Measurements from ENCODE around the gene SHE.

Gene SHE

DNA sequence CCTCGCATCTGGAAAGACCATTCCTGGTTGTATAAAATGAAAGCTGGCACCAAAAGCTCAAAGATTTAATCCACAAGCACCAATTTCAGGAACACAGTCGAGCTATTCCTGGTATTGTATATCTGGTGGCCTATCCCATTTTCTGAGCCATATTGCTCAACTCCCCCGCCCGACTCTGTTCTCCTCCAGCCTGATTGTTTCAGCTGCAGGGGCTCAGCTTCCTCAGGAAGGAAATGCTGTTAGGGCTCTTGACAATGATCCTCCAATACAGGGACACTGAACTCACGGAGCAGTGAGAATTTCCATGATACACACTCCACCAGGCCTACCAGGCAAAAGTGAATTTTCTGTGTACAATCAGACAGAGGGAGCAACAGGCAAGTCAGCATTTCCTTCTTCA lies 17.1 kb downstream of the SHE start:
- DNase-seq (ENCODE audit: low read depth) = no peak
- TF ChIP-seq, protein P1, sequence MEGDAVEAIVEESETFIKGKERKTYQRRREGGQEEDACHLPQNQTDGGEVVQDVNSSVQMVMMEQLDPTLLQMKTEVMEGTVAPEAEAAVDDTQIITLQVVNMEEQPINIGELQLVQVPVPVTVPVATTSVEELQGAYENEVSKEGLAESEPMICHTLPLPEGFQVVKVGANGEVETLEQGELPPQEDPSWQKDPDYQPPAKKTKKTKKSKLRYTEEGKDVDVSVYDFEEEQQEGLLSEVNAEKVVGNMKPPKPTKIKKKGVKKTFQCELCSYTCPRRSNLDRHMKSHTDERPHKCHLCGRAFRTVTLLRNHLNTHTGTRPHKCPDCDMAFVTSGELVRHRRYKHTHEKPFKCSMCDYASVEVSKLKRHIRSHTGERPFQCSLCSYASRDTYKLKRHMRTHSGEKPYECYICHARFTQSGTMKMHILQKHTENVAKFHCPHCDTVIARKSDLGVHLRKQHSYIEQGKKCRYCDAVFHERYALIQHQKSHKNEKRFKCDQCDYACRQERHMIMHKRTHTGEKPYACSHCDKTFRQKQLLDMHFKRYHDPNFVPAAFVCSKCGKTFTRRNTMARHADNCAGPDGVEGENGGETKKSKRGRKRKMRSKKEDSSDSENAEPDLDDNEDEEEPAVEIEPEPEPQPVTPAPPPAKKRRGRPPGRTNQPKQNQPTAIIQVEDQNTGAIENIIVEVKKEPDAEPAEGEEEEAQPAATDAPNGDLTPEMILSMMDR (IDR thresholded peaks at IDR 0.05; ENCODE audit: control insufficient read depth, insufficient read depth, low read depth, low read length, missing control alignments) = no peak
- no peak overlapping the region for H3K4me3 ChIP-seq (ENCODE audit: control insufficient read depth, low read depth, low read length)

DNA sequence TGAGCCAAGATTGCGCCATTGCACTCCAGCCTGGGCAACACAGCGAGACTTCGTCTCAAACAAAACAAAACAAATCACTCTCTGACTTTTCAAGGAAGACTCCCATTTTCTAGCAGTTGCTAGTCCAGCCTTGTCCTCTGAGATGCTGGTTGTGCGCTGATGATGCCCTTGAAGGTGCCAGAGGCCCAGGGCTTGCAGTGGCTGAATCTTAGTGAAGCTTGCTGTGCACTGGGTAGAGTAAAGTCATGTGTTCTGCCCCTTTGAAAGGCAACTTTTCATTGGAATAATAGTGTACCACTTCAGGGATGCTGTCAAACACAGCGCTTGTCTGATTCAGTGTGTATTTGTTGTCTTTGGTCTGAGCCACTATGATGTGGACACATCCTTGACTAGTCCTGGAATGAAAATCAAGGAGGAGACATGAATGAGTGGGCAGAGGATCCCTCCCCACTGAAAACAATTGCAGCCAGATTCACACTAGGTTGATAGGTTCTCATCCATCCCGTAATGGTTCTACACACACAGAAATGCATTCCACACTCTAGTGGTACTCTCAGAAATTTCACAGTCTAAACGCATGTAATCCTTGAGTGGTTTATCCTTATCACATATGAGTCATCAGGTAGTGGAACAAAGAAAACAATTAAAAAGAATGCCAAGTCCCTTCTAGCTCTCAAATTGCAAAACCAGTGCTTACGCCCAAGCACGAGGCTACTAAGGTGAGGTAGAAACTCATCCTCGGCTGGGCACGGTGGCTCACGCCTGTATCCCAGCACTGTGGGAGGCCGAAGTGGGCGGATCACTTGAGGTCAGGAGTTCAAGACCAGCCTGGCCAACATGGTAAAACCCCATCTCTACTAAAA lies 18.0 kb downstream of the SHE start:
- TF ChIP-seq, protein P1 (IDR thresholded peaks at IDR 0.05; ENCODE audit: control insufficient read depth, insufficient read depth, low read depth, low read length, missing control alignments) = no peak
- no peak overlapping the region for H3K4me3 ChIP-seq (ENCODE audit: control insufficient read depth, low read depth, low read length)
- DNase-seq (ENCODE audit: low read depth) = no peak

DNA sequence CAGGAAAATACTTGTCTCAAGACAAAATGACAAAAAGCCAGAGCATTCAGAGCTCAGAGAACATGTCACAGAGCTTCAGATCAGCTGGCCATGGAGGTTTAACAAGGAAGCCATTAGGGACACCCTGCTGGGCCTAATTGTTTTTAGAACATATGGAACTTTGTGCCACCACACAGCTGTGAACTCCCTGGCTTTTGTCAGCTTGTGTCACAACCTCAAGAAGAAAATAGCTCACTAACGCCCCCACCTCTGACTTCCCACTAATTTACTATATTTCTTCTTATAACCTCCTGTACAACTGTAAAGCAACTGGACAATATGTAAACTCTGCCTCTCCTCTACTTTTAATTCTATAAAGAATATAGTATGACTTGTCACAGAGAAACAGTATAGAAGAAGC lies 21.2 kb downstream of the SHE start:
- DNase-seq (ENCODE audit: low read depth) = no peak
- TF ChIP-seq, protein P1 (IDR thresholded peaks at IDR 0.05; ENCODE audit: control insufficient read depth, insufficient read depth, low read depth, low read length, missing control alignments) = no peak
- H3K4me3 ChIP-seq (ENCODE audit: control insufficient read depth, low read depth, low read length) = no peak overlapping the region

DNA sequence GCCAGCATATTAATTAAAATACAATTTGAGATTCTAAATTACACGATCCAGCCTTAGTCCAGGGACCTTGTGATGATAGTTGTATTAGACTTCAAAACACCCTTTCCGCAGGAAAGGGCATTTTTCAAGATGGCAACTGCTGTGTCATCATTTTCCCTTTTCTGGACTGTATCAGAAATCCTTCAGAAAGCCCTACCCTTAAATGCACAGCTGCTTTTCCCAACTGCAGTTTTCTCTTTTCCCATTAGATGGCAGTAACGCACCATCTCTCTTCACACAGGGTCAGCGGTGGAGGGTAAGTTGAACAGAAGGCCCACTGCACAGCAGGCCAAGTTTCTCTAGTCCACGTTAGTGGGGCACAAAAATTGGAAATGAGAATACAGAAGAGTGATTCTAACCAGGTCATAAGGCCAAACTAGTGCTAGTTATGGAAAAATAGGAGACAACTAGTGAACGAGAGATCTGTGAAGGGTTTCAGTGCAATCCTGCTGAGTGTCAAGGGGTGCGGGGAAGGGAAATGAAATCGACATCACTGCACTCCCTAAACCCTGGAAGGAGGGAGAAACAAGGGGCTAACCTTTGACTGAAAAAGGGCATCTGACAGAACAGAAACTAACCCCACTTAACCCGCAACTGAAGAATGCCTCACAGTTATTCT lies 22.3 kb downstream of the SHE start:
- H3K4me3 ChIP-seq (ENCODE audit: control insufficient read depth, low read depth, low read length) = no peak overlapping the region
- DNase-seq (ENCODE audit: low read depth) = peak; percentile 40
- TF ChIP-seq, protein P1 (IDR thresholded peaks at IDR 0.05; ENCODE audit: control insufficient read depth, insufficient read depth, low read depth, low read length, missing control alignments) = peak; percentile 89

DNA sequence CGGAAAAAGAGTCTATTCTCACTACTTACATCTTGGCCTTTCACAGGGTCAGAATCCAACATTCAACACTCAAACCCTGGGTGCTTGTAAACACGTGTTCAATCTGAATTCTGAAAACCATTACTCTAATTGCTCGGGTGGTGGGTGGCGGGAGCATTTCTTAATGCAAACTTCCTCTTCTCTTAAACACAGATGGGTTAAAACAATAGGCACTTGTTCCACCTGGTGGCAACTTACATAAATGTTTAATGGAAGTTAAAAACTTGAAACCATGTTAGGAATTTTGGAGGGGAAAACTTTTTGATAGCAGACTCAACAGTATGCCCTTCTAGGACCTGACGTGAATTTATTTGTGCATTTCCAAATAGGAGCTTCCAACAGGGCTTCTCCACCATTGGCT lies 23.6 kb downstream of the SHE start:
- no peak overlapping the region for H3K4me3 ChIP-seq (ENCODE audit: control insufficient read depth, low read depth, low read length)
- TF ChIP-seq, protein P1 (IDR thresholded peaks at IDR 0.05; ENCODE audit: control insufficient read depth, insufficient read depth, low read depth, low read length, missing control alignments) = no peak
- no peak for DNase-seq (ENCODE audit: low read depth)

DNA sequence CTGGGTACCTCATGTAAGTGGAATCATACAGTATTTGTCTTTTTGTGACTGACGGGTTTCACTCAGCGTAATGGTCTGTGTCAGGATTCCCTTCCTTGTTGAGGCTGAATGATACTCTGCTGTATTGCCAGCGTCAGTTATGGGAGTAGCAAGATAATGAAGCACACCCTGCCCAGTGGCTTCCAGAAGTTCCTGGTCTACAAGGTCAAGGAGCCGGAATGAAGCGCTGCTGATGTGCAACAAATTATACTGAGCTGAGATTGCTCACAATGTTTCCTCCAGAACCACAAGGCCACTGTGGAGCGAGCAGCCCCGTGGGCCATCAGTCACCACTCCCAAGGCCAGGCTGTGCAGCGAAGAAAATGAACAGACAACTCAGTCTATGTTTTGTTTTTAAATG lies 24.2 kb downstream of the SHE start:
- TF ChIP-seq, protein P1 (IDR thresholded peaks at IDR 0.05; ENCODE audit: control insufficient read depth, insufficient read depth, low read depth, low read length, missing control alignments) = no peak
- H3K4me3 ChIP-seq (ENCODE audit: control insufficient read depth, low read depth, low read length) = no peak overlapping the region
- DNase-seq (ENCODE audit: low read depth) = no peak

All from AG09309 (cell line).